ENCODE measurements around the gene ZNF750. TPM values are rescaled to one million over a fixed set of nuclear protein-coding genes. Genes with fewer than 3 reads are reported as not detected.
A peak's percentile ranks its signal among the peaks of the same experiment; 100 is the strongest.

The ZNF750 gene
- total and polyA plus RNA-seq, 2 of the 13 experiments (the other 11 are each of a cell fraction or from before 2014, with no cell fraction given) = not detected

DNA sequence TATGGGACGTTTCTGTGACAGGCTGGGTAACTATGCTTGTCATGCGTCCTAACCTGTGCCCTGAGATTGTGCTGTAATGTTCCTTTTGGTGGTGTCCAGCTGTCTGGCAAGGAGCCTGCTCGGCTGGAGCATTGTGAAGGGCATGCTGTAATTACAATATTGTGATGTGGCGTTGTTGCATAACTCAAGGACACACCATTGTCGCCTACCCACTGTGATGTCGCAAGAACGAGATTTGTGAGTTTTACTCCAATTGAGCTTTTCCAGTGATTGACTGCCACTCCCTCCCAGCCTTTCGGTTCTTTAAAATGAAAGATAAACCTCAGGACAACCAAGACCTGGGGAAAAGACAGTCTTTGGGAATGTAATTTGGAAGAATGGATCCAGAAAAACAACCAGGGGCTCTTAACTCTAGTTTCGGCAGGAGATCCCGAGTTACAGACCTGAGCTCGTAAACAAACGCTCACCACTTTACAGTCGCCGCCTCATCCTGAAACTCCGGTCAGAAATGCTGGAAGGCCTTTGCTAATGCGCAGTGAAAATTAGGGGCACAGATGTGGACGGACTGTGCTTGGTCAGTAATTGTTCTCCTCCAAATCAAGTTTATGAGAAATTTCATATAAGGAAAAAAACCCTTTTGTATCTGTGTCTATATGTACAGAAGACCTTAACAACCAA is 1.3 kb downstream of the ZNF750 start (continued):
- no peak for TF ChIP-seq ZNF280D (CRISPR knock-in tag; IDR thresholded peaks at IDR 0.05)
- 0 out of 2 replicates have a peak, but pooled peaks have one; percentile 29 for TF ChIP-seq ZNF335 (CRISPR knock-in tag; IDR thresholded peaks at IDR 0.05)
- no peak for TF ChIP-seq ZNF674 (CRISPR knock-in tag; IDR thresholded peaks at IDR 0.05; ENCODE audit: low read depth)
- TF ChIP-seq GABPB1 (CRISPR knock-in tag; IDR thresholded peaks at IDR 0.05) = peak; percentile 10; the same call in 1 of the 2 replicates
- TF ChIP-seq, protein P1, sequence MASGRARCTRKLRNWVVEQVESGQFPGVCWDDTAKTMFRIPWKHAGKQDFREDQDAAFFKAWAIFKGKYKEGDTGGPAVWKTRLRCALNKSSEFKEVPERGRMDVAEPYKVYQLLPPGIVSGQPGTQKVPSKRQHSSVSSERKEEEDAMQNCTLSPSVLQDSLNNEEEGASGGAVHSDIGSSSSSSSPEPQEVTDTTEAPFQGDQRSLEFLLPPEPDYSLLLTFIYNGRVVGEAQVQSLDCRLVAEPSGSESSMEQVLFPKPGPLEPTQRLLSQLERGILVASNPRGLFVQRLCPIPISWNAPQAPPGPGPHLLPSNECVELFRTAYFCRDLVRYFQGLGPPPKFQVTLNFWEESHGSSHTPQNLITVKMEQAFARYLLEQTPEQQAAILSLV (CRISPR knock-in tag; IDR thresholded peaks at IDR 0.05; ENCODE audit: borderline replicate concordance) = no peak
- TF ChIP-seq ZBTB4 (CRISPR knock-in tag; IDR thresholded peaks at IDR 0.05; ENCODE audit: borderline replicate concordance) = 0 out of 2 replicates have a peak, but pooled peaks have one; percentile 64
- no peak for TF ChIP-seq SMAD1 (CRISPR knock-in tag; IDR thresholded peaks at IDR 0.05; ENCODE audit: borderline replicate concordance, low read depth)
- TF ChIP-seq, protein P2, sequence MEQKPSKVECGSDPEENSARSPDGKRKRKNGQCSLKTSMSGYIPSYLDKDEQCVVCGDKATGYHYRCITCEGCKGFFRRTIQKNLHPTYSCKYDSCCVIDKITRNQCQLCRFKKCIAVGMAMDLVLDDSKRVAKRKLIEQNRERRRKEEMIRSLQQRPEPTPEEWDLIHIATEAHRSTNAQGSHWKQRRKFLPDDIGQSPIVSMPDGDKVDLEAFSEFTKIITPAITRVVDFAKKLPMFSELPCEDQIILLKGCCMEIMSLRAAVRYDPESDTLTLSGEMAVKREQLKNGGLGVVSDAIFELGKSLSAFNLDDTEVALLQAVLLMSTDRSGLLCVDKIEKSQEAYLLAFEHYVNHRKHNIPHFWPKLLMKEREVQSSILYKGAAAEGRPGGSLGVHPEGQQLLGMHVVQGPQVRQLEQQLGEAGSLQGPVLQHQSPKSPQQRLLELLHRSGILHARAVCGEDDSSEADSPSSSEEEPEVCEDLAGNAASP (CRISPR knock-in tag; IDR thresholded peaks at IDR 0.05; ENCODE audit: borderline replicate concordance) = peak; percentile 77; the same call in 1 of the 2 replicates
- TF ChIP-seq ZC3H13 (CRISPR knock-in tag; IDR thresholded peaks at IDR 0.05) = no peak
- peak; percentile 55; the same call in 1 of the 2 replicates for TF ChIP-seq ZNF792 (CRISPR knock-in tag; IDR thresholded peaks at IDR 0.05)
- no peak for TF ChIP-seq ZMAT3 (CRISPR knock-in tag; conservative IDR thresholded peaks at IDR 0.05)
- TF ChIP-seq ATAD3A (CRISPR knock-in tag; IDR thresholded peaks at IDR 0.05) = no peak
- no peak for TF ChIP-seq ZBTB46 (CRISPR knock-in tag; IDR thresholded peaks at IDR 0.05; ENCODE audit: borderline replicate concordance)
- no peak for TF ChIP-seq ZNF672 (CRISPR knock-in tag; IDR thresholded peaks at IDR 0.05)
- TF ChIP-seq NFKBIZ (CRISPR knock-in tag; IDR thresholded peaks at IDR 0.05) = 0 out of 2 replicates have a peak, but pooled peaks have one; percentile 27
- TF ChIP-seq REPIN1 (CRISPR knock-in tag; IDR thresholded peaks at IDR 0.05; ENCODE audit: borderline replicate concordance, low read depth) = peak; percentile 75; the same call in 1 of the 2 replicates
